GM21528 (cell line): Measurements from ENCODE around the gene AGPAT3.

Source experiments
- ATAC-seq: cut with Tn5 transposase; IDR thresholded peaks from one replicate; pipeline ENCODE4 v1.9.1; 2021; ENCODE audit warnings: mild to moderate bottlenecking, moderate library complexity; ENCODE audit not compliant: unreplicated experiment, low FRiP score

The AGPAT3 gene

GRCh38 chr21:43971201-43971991 is 106.4 kb downstream of the AGPAT3 start:
- ATAC-seq: no peak

GRCh38 chr21:43971992-43972255 is 106.9 kb downstream of the AGPAT3 start:
- no peak for ATAC-seq

GRCh38 chr21:43972850-43973633 is 108.0 kb downstream of the AGPAT3 start:
- ATAC-seq: no peak

- no peak for ATAC-seq
Observed at GRCh38 chr21:43973634-43973955, 108.6 kb downstream of the AGPAT3 start.

GRCh38 chr21:43974791-43975468 is 109.9 kb downstream of the AGPAT3 start:
- ATAC-seq: no peak

- no peak for ATAC-seq
Observed at GRCh38 chr21:43975469-43976098, 110.6 kb downstream of the AGPAT3 start.

GRCh38 chr21:43976661-43977060 is 111.6 kb downstream of the AGPAT3 start:
- ATAC-seq: no peak

GRCh38 chr21:43978060-43978459 is 113.0 kb downstream of the AGPAT3 start:
- ATAC-seq: no peak

- ATAC-seq: no peak
Observed at GRCh38 chr21:43979654-43980053, 114.6 kb downstream of the AGPAT3 start.

- ATAC-seq: no peak
Observed at GRCh38 chr21:43981151-43981870, 116.3 kb downstream of the AGPAT3 start.

GRCh38 chr21:43981871-43982210 is 116.8 kb downstream of the AGPAT3 start:
- ATAC-seq: no peak

GRCh38 chr21:43982489-43983078 is 117.6 kb downstream of the AGPAT3 start:
- no peak for ATAC-seq

GRCh38 chr21:43983390-43983789 is 118.4 kb downstream of the AGPAT3 start:
- ATAC-seq: no peak

- ATAC-seq: no peak
Observed at GRCh38 chr21:43983860-43984420, 118.9 kb downstream of the AGPAT3 start.

GRCh38 chr21:43984905-43985689 is 120.1 kb downstream of the AGPAT3 start:
- no peak for ATAC-seq

- ATAC-seq: no peak
Observed at GRCh38 chr21:43985690-43986251, 120.7 kb downstream of the AGPAT3 start.

GRCh38 chr21:43986544-43987451 is 121.8 kb downstream of the AGPAT3 start:
- no peak for ATAC-seq

GRCh38 chr21:43987509-43987908 is 122.5 kb downstream of the AGPAT3 start:
- no peak for ATAC-seq
